Measurements from ENCODE around the gene ADAMTS2. TPM values are rescaled to one million over a fixed set of nuclear protein-coding genes. Genes with fewer than 3 reads are reported as not detected.

ADAMTS2 gene
- total RNA-seq, 8 experiments from 2014 or later = 0.14 to 1.4 (median 0.49) TPM

GRCh38 chr5:179306191-179307012 is 38.9 kb downstream of the ADAMTS2 start:
- H3K4me3 ChIP-seq = no peak overlapping the region
- peaks cover 0 to 7% of the 10 kb centered on the region in 2 donors for H3K4me1 ChIP-seq (replicated peaks in 1 of 2)
- peak in 1 of 8 experiments; percentile 23 for ATAC-seq (replicated peaks in 6 of 8)
- WGBS, 10 experiments = 17 to 80% (median 54%) methylated on average over 1 to 5 of the region's 7 CpGs; no CpG with 5 or more reads in 2 of the 10 experiments
- H3K27ac ChIP-seq = no peak overlapping the region
- in situ Hi-C loops (cut with MboI; ENCODE audit: low pct_unique_long_range_greater_than_20kb in 2 of 9, low sequenced_read_pairs in 9 of 9, unreplicated experiment in 9 of 9) = no loop called here

- in situ Hi-C loops (cut with MboI; ENCODE audit: low pct_unique_long_range_greater_than_20kb in 2 of 9, low sequenced_read_pairs in 9 of 9, unreplicated experiment in 9 of 9) = no loop called here
- H3K4me1 ChIP-seq (replicated peaks in 1 of 2) = peaks cover 0 to 7% of the 10 kb centered on the region in 2 donors
- 0 to 92% (median 57%) methylated on average over 1 of the region's 1 CpG for WGBS, 10 experiments
These were observed 40.4 kb downstream of the ADAMTS2 start for GRCh38 chr5:179304871-179305270.

GRCh38 chr5:179304466-179304865 is 40.8 kb downstream of the ADAMTS2 start:
- 4 to 97% (median 72%) methylated on average over 1 to 5 of the region's 5 CpGs for WGBS, 10 experiments
- ATAC-seq (replicated peaks in 6 of 8) = no peak
- Histone ChIP-seq H3K4me3 (no peak overlapping the region), H3K27ac (no peak overlapping the region), H3K4me1 (replicated peaks in 1 of 2) (peaks cover 0 to 7% of the 10 kb centered on the region in 2 donors)
- in situ Hi-C loops (cut with MboI; ENCODE audit: low pct_unique_long_range_greater_than_20kb in 2 of 9, low sequenced_read_pairs in 9 of 9, unreplicated experiment in 9 of 9) = no loop called here

More at GRCh38 chr5:179304871-179305270, 40.4 kb downstream of the ADAMTS2 start:
- no peak for ATAC-seq (replicated peaks in 6 of 8)
- Histone ChIP-seq H3K27ac (no peak overlapping the region), H3K4me3 (no peak overlapping the region)

- Histone ChIP-seq H3K4me1 (replicated peaks in 1 of 2) (peaks cover 0 to under 1% of the 10 kb centered on the region in 2 donors), H3K27ac (no peak overlapping the region), H3K4me3 (no peak overlapping the region)
- WGBS, 10 experiments = 60 to 100% (median 83%) methylated on average over 1 to 8 of the region's 14 CpGs; no CpG with 5 or more reads in 1 of the 10 experiments
- no peak for ATAC-seq (replicated peaks in 6 of 8)
- in situ Hi-C loops (cut with MboI; ENCODE audit: low pct_unique_long_range_greater_than_20kb in 2 of 9, low sequenced_read_pairs in 9 of 9, unreplicated experiment in 9 of 9) = no loop called here
These were observed 41.6 kb downstream of the ADAMTS2 start for GRCh38 chr5:179303451-179304200.

- in situ Hi-C loops (cut with MboI; ENCODE audit: low pct_unique_long_range_greater_than_20kb in 2 of 9, low sequenced_read_pairs in 9 of 9, unreplicated experiment in 9 of 9) = no loop called here
- WGBS, 10 experiments = 75 to 100% (median 83%) methylated on average over 1 to 7 of the region's 13 CpGs; no CpG with 5 or more reads in 3 of the 10 experiments
- Histone ChIP-seq H3K4me3 (no peak overlapping the region), H3K4me1 (replicated peaks in 1 of 2) (no peaks in the 10 kb centered on the region), H3K27ac (no peak overlapping the region)
- no peak for ATAC-seq (replicated peaks in 6 of 8)
These were observed 42.6 kb downstream of the ADAMTS2 start for GRCh38 chr5:179302499-179303185.

DNA sequence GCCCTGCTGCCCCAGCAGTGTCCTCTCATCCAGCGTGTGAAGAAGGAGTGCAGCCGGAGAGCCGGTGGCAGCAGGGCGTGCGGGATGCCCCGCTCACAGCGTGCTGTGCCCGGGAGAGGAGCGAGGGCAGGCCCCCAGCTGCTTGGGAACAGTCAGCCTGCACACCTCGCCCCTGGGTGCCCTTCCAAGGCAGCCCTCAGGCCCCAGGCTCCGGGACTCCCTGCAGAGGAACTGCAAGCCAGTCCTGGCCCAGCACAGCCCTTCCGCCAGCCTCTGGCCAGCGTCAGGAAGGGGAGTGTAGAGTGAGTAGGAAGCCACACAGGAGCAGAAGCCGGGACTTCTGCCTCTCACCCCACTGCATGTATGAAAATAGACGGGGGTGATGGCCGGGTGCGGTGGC is 43.5 kb downstream of the ADAMTS2 start:
- ATAC-seq (replicated peaks in 6 of 8) = no peak

GRCh38 chr5:179301376-179301775 is 43.9 kb downstream of the ADAMTS2 start:
- ATAC-seq (replicated peaks in 6 of 8) = no peak
- Histone ChIP-seq H3K4me3 (no peak overlapping the region), H3K4me1 (replicated peaks in 1 of 2) (peaks cover 0 to 3% of the 10 kb centered on the region in 2 donors), H3K27ac (no peak overlapping the region)
- 80 to 100% (median 89%) methylated on average over 1 to 2 of the region's 6 CpGs; no CpG with 5 or more reads in 6 of the 10 experiments for WGBS, 10 experiments
- in situ Hi-C loops (cut with MboI; ENCODE audit: low pct_unique_long_range_greater_than_20kb in 2 of 9, low sequenced_read_pairs in 9 of 9, unreplicated experiment in 9 of 9) = no loop called here

More for the DNA sequence above, 43.5 kb downstream of the ADAMTS2 start:
- peaks cover 0 to 3% of the 10 kb centered on the region in 2 donors for H3K4me1 ChIP-seq (replicated peaks in 1 of 2)
- in situ Hi-C loops (cut with MboI; ENCODE audit: low pct_unique_long_range_greater_than_20kb in 2 of 9, low sequenced_read_pairs in 9 of 9, unreplicated experiment in 9 of 9) = no loop called here
- H3K4me3 ChIP-seq = no peak overlapping the region
- no peak overlapping the region for H3K27ac ChIP-seq
- 65 to 94% (median 81%) methylated on average over 3 to 7 of the region's 17 CpGs; no CpG with 5 or more reads in 7 of the 10 experiments for WGBS, 10 experiments

GRCh38 chr5:179300581-179301180 is 44.6 kb downstream of the ADAMTS2 start:
- Histone ChIP-seq H3K4me3 (no peak overlapping the region), H3K27ac (no peak overlapping the region), H3K4me1 (replicated peaks in 1 of 2) (peaks cover 0 to 3% of the 10 kb centered on the region in 2 donors)
- in situ Hi-C loops (cut with MboI; ENCODE audit: low pct_unique_long_range_greater_than_20kb in 2 of 9, low sequenced_read_pairs in 9 of 9, unreplicated experiment in 9 of 9) = no loop called here
- WGBS, 10 experiments = 4 to 100% (median 77%) methylated on average over 2 to 12 of the region's 14 CpGs; no CpG with 5 or more reads in 1 of the 10 experiments
- no peak for ATAC-seq (replicated peaks in 6 of 8)

GRCh38 chr5:179298181-179298993 is 46.9 kb downstream of the ADAMTS2 start:
- ATAC-seq (replicated peaks in 6 of 8) = no peak
- no peak overlapping the region for H3K27ac ChIP-seq
- in situ Hi-C loops (cut with MboI; ENCODE audit: low pct_unique_long_range_greater_than_20kb in 2 of 9, low sequenced_read_pairs in 9 of 9, unreplicated experiment in 9 of 9) = no loop called here
- 71 to 94% (median 83%) methylated on average over 2 to 9 of the region's 14 CpGs; no CpG with 5 or more reads in 2 of the 10 experiments for WGBS, 10 experiments
- H3K4me1 ChIP-seq (replicated peaks in 1 of 2) = peaks cover 0 to 3% of the 10 kb centered on the region in 2 donors
- no peak overlapping the region for H3K4me3 ChIP-seq

GRCh38 chr5:179297486-179298180 is 47.6 kb downstream of the ADAMTS2 start:
- ATAC-seq (replicated peaks in 6 of 8) = no peak
- in situ Hi-C loops (cut with MboI; ENCODE audit: low pct_unique_long_range_greater_than_20kb in 2 of 9, low sequenced_read_pairs in 9 of 9, unreplicated experiment in 9 of 9) = no loop called here
- WGBS, 10 experiments = 37 to 100% (median 80%) methylated on average over 1 to 4 of the region's 16 CpGs; no CpG with 5 or more reads in 4 of the 10 experiments
- Histone ChIP-seq H3K4me3 (no peak overlapping the region), H3K27ac (no peak overlapping the region), H3K4me1 (replicated peaks in 1 of 2) (peaks cover 0 to 10% of the 10 kb centered on the region in 2 donors)

GRCh38 chr5:179297026-179297425 is 48.2 kb downstream of the ADAMTS2 start:
- in situ Hi-C loops (cut with MboI; ENCODE audit: low pct_unique_long_range_greater_than_20kb in 2 of 9, low sequenced_read_pairs in 9 of 9, unreplicated experiment in 9 of 9) = no loop called here
- 60 to 87% methylated on average over 1 to 5 of the region's 10 CpGs; no CpG with 5 or more reads in 8 of the 10 experiments for WGBS, 10 experiments
- no peak for ATAC-seq (replicated peaks in 6 of 8)

More at GRCh38 chr5:179297026-179297425, 48.2 kb downstream of the ADAMTS2 start:
- peaks cover 0 to 12% of the 10 kb centered on the region in 2 donors for H3K4me1 ChIP-seq (replicated peaks in 1 of 2)
- no peak overlapping the region for H3K4me3 ChIP-seq
- no peak overlapping the region for H3K27ac ChIP-seq

Data from motor neuron (in vitro differentiated cells).